ENCODE data around the gene RALGPS1. TPM values are rescaled to one million over a fixed set of nuclear protein-coding genes. Genes with fewer than 3 reads are reported as not detected.

The RALGPS1 gene
- total RNA-seq, 1 experiment from 2014 or later = 0.87 TPM

- peak; percentile 25 for DNase-seq (ENCODE audit: low read depth, low spot score)
- in situ Hi-C loops (cut with HindIII; ENCODE audit: low pct_unique_long_range_greater_than_20kb, low sequenced_read_pairs) = no loop called here
These were observed 350.1 kb downstream of the RALGPS1 start, which contains the start of gene GARNL3 for GRCh38 chr9:127264462-127265219. GARNL3 (plus strand) TSS chr9:127264774; CDS start chr9:127264878, 104 bp downstream.

GRCh38 chr9:127267793-127268525 is 353.4 kb downstream of the RALGPS1 start:
- peak; percentile 93 for DNase-seq (ENCODE audit: low read depth, low spot score)
- in situ Hi-C loops (cut with HindIII; ENCODE audit: low pct_unique_long_range_greater_than_20kb, low sequenced_read_pairs) = no loop called here

- no peak for DNase-seq (ENCODE audit: low read depth, low spot score)
- in situ Hi-C loops (cut with HindIII; ENCODE audit: low pct_unique_long_range_greater_than_20kb, low sequenced_read_pairs) = no loop called here
These were observed 354.9 kb downstream of the RALGPS1 start for GRCh38 chr9:127269449-127269848.

Other genes starting within 250 kb of the RALGPS1 start
- 7.6 and 68.4 TPM in 2 replicates for gene ZBTB43, start 109.7 kb upstream of the RALGPS1 start, total RNA-seq (2014; rRNA removed; shearing (Covaris generic))
- gene ZBTB34, start 54.1 kb upstream of the RALGPS1 start, total RNA-seq (2014; rRNA removed; shearing (Covaris generic)) = 6.5 and 7.4 TPM in 2 replicates
- 1.2 and 1.5 TPM in 2 replicates for gene ANGPTL2, start 207.9 kb downstream of the RALGPS1 start, total RNA-seq (2014; rRNA removed; shearing (Covaris generic))